NCI-H1092 treated with DMSO at 0.1 percent for 48 hours (cell line): ENCODE measurements around the gene PRKD2.
"Not testable (repeated sequence)": the region's sequence is repeated elsewhere in the genome, so short reads cannot be mapped to it uniquely, and the experiment has no call there.

Experiments used
- DNase-seq: peaks from one replicate; lab custom pipeline; 2025; lab: John Stamatoyannopoulos, UW

Gene PRKD2

GRCh38 chr19:46631481-46631880, 85.4 kb downstream of the PRKD2 start:
- DNase-seq = no peak

- DNase-seq = no peak
These were observed 86.2 kb downstream of the PRKD2 start for GRCh38 chr19:46630586-46631205.

- no peak for DNase-seq
These were observed 87.3 kb downstream of the PRKD2 start for GRCh38 chr19:46629546-46630025.

- not testable (repeated sequence) for DNase-seq
These were observed 87.9 kb downstream of the PRKD2 start for GRCh38 chr19:46628970-46629369.

GRCh38 chr19:46626446-46626845, 90.5 kb downstream of the PRKD2 start:
- no peak for DNase-seq

GRCh38 chr19:46625731-46626130, 91.2 kb downstream of the PRKD2 start:
- DNase-seq = no peak

- DNase-seq = no peak
These were observed 91.8 kb downstream of the PRKD2 start, which contains the start of gene PTGIR for GRCh38 chr19:46624958-46625661. PTGIR (minus strand) TSS chr19:46625089; CDS start chr19:46624225, 864 bp downstream.
